Raji (cell line): Measurements from ENCODE around the gene UGCG.

Source experiments
- POLR2A ChIP-seq: IDR thresholded peaks from 2 replicates; pipeline ENCODE4 v1.6.1; 2011; ENCODE audit warnings: low read depth, low read length, control low read depth; ENCODE audit not compliant: insufficient read depth

Gene UGCG

DNA sequence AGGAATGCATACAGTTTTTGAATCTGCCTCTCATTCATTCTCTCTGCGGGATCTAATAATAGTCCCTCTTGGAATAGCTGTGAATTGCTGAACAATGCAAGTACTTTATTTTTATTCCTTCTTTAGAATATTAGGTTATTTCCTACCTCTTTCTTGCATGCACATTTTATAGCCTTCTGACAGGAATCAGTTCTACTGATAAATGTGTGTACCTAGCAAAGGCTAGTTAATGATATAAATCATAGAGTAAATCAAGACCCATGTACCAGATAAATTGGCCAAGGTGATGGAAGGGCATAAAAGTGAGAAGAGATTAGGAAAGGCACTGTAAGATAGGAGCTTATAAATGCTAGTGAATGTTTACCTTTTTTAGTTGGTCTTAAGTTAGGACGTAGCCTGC is 19.2 kb upstream of the UGCG start:
- TF ChIP-seq POLR2A: no peak

DNA sequence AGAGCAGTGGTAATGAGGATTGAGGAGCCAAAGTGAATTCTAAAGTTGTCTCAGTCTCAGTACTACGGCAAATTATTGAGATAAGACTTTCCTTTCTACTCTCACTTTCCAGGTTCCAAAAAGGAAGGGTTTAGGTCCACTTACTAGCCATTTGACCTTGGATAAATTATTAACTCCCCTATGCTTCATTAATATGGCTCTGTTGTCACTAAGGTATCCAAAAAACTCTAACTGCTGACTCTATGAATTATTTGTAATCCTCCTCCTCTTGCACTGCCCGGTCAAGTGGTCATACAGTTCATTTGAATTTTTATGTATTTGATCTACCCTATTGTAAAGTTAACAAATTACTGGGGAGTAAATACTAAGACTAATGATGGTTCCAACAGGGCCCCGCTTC is 17.7 kb upstream of the UGCG start:
- no peak for TF ChIP-seq POLR2A

DNA sequence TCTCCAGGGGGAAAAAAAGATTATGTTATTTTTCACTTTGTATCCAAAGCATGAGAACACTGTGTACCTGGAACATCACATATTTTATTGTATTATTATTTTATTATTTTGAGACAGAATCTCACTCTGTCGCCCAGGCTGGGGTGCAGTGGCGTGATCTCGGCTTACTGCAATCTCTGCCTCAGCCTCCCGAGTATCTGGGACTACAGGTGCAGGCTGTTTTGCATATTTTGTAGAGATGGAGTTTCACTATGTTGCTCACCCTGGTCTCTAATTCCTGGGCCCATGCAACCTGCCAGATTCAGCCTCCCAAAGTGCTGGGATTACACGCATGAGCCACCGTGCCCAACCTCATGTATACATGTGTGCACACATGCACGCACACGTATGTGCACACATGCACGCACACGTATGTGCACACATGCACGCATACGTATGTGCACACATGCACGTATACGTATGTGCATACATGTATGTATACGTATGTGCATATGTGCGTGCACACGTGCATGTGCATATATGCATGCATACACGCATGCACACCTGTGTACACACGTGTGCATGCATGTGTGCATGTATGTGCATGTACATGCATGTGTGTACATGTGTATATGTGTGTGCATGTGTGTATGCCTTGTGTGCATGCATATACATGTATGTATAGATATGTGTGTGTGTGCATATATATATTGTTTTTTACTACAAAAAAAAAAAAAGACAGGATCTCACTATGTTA is 9.5 kb upstream of the UGCG start:
- no peak for TF ChIP-seq POLR2A

DNA sequence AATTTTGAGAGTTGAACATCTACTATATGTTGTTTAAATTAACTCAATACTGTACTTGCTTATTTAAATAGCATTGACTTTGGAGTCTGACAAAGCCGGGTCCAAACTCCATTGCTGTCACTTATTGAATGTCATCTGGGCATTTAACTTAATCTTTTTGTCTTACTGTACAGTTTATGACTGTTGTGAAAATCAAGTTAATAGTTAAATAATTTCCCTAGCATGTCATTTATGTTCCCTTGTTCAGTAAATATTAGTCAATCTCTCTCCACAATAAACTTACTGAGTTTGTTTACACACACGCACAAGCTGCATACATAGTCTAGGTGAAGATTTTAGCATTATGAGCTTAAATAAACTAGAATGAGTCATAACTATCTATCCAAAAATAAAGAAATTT is 6.3 kb upstream of the UGCG start:
- no peak for TF ChIP-seq POLR2A

DNA sequence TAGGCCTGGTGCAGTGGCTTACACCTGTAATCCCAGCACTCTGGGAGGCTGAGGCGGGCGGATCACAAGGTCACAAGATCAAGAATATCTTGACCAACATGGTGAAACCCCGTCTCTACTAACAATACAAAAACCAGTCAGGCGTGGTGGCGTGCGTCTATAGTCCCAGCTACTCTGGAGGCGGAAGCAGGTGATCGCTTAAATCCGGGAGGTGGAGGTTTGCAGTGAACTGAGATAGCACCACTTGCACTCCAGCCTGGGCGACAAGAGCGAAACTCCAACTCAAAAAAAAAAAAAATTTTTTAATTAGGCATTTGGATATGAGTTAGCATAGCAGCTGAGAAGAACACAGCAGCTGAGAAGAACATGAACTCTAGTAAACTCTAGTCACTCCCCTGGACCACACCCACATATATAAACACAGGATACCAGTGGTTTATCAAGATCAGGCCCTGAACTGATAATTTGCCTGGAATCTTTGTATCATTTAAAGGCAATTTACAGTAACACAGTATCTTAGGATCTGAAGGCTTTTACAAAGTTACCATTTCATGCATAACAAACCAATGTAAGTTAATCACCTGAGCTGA is 4.6 kb upstream of the UGCG start:
- no peak for TF ChIP-seq POLR2A

DNA sequence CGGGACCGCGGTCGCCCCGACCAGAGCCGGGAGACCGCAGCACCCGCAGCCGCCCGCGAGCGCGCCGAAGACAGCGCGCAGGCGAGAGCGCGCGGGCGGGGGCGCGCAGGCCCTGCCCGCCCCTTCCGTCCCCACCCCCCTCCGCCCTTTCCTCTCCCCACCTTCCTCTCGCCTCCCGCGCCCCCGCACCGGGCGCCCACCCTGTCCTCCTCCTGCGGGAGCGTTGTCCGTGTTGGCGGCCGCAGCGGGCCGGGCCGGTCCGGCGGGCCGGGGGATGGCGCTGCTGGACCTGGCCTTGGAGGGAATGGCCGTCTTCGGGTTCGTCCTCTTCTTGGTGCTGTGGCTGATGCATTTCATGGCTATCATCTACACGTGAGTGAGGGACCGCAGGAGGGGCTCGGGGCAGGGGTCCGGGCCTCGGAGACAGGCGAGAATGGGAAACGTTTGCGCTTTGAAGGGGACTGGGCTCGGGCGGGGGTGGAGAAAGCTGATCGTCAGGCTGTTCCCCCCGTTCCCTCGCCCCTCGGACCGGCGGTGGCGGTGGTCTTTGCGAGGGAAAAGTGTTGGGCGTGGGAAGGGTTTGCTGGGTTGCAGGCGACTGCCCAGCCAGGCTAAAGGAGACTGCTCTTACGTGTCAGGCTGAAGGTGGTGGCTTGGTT is 457 bp downstream of the UGCG start:
- TF ChIP-seq POLR2A: no peak

DNA sequence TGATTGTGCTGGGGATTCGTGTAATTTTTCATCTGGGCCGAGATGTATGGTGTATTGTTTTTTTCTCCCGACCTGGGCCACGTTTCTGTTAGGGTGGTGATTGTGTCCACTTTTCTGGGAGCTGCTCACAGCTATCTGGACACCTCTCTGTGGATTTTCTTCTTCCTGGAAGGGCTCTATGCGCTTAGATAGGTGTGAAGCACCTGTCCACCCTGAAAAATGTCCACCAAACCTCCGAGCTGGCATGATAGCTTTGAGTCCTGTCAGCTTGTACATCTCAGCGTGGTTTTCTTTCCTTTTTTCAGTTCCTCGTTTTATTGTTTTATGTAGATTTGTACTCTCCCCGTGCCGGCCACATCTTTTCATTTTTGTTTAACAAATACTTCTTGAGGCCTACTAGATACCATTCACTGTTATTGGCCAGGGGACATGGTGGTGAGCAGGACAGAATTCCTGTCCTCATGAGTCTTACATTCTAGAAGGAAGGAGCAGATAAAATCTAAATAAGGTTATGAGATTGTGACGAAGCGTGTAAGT is 1.1 kb downstream of the UGCG start:
- TF ChIP-seq POLR2A: no peak

DNA sequence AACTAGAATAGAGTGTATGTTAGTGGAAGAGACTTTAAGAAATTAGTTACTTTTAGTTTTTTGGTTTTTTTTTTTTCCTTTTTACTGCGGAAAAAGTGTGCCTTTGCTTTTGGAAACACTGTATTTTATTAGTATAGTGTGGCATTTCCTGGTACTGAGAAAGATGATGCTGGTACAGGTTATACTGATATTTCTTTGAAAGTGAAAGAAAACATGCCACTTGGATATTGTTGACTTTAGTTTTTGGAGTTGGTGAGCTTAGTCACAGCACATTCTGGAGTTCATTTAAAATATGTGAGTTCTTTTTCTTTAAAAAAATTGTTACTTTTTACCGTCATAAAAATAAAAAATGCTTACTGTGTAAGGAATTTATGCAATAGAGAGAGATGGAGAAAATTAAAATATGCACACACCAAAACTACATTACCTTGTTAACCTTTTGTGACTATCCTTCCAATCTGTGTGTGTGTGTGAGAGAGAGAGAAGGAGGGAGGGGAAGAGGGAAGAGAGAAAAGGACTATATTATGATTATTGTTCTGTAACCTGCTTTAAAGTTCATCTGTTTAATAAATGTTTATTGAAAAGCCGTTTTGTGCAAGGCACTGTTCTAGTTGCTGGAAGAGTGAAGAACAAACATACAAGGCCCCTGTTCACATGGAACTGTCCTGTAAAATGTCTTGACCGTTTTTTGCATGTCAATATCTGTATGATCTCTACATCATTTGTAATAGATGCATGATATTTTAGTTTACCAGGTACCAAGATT is 1.9 kb downstream of the UGCG start:
- TF ChIP-seq POLR2A: no peak

DNA sequence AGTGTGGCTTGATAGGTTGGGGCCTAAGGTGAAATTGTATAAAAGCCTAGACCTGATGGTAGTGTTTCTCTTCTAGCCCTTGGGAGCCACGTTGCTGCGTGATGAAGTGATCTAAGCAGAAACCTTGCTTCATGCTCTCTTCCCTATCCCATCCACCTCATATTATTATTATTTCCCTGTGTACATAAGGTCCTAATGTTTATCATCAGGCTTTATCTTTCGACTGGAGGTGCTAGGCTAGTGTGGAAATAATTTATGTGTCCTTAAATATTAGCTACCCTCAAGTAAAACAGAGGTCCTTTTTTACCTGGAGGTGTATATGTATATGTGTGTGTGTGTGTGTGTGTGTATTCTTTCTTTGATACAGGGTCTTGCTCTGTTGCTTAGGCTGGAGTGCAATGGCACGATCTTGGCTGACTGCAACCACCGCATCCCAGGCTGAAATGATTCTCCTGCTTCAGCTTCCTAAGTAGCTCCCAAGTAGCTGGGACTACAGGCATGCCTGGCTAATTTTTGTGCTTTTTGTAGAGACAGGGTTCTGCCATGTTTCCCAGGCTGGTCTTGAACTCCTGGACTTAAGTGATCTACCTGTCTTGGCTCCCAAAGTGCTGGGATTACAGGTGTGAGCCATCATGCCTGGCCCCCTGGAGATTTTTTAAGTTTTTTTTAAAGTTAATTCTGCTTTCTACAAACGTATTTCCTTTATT is 3.7 kb downstream of the UGCG start:
- TF ChIP-seq POLR2A: no peak

DNA sequence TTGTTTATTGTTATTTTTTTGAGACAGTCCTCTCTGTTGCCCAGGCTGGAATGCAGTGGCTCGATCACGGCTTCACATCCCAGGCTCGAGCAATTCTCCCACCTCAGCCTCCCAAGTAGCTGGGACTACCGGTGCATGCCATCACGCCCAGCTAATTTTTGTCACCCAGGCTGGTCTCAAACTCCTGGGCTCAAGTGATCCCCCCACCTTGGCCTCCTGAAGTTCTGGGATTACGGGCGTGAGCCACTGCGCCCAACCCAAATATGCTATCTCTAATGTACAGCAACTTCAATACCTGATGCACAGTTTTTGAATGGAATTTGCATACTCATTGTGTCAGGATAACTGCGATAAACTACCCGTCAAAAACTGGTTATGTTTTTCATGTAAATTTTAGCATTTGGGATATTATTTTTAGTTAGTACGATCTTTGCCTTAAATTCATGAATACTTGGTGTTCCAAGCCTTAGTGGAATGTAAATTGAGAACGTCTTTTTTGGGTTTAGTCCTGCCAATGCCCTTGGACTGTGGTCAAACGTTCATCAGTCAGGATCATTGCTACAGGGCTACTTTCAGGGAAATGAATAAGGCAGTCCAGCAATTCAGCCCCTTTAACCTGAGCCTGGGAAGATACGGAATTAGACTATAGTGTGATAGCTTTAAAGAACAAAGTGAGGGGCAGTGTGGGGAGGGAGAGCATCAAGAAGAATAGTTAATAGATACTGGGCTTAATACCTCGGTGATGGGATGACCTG is 4.4 kb downstream of the UGCG start:
- no peak for TF ChIP-seq POLR2A

DNA sequence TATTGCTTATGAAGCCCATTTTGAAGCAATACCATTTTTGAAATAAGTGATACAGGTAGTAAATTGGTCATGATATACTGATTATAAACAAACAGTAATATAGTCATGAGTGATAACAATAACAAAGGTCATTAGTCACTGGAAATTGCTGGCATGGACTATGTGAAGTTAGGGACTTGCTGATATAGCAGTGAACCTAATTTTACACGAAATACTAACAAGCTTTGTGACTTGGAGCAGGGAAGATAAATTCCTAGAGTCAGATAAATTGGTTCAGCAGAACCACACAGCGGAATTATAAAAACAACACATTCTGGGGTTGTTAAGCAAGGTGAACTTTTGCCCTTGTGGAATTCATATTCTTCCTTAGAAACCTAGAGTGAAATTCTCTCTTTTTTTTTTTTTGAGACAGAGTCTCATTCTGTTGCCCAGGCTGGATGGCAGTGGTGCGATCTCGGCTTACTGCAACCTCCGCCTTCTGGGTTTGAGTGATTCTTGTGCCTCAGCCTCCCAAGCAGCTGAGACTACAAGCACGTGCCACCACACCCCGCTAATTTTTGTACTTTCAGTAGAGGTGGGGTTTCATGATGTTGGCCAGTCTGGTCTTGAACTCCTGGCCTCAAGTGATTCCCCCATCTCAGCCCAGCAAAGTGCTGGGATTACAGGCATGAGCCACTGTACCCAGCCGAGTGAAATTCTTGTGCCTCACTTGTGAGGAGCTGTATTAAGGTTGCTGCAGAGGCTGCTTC is 6.0 kb downstream of the UGCG start:
- no peak for TF ChIP-seq POLR2A

DNA sequence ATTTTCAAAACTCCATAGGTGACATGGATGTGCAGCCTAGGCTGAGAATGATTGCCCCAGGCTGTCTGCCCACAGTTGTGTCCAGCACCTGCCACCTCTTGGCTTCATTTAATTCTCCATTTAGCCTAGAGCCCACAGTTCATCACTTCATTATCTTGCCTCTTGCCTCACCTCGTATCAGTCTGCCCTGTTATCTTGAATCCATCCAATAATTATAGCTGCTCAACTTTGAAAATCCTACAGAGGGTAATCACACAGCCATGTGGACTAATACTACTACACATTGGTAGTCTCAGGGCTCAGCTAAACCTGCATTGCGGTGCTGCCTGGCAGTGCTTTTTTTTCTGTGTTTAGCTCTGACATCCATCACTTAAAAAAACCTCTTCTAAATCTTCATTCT is 7.4 kb downstream of the UGCG start:
- no peak for TF ChIP-seq POLR2A

DNA sequence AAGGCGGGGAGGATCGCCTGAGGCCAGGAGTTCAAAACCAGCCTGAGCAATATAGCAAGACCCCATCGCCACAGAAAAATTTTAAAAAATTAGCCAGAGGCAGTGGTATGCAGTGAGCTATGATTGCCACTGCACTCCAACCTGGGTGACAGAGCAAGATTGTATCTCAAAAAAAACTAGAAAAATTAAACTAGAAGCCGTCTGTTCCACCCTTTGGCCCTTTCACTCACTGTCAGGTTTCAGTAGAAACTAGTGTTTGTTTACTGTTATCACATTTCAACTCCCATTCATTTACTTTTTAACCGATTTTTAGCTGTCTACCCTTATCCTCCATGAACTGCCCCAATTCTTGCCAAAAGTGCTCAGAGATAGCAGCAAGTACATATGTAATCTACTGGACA is 8.3 kb downstream of the UGCG start:
- no peak for TF ChIP-seq POLR2A
